Thyroid gland (tissue), 4 donors: ENCODE data around the gene HSPH1.

ENCODE experiments used
- CTCF ChIP-seq, 6 experiments: fragments of 200-600 bp in 3 of 6; fragments of 450-650 bp in 3 of 6; sonication (generic) in 3 of 6; IDR thresholded peaks; one replicate each; pipeline ENCODE4 v1.5.1; 2016 to 2019; ENCODE audit warnings: antibody characterized with exemption in 6 of 6, mild to moderate bottlenecking in 2 of 6, inconsistent platforms in 1 of 6, moderate library complexity in 1 of 6
- POLR2A ChIP-seq, 2 donors: fragments of 450-650 bp; IDR thresholded peaks; one replicate each; pipeline ENCODE4 v1.6.1; 2017; ENCODE audit warnings: antibody characterized with exemption in 2 of 2, mild to moderate bottlenecking in 2 of 2, moderate library complexity in 1 of 2

GRCh38 chr13:31204592-31204991 lies 42.9 kb upstream of the HSPH1 start:
- TF ChIP-seq CTCF (IDR thresholded peaks at IDR 0.05) (no peak), POLR2A (IDR thresholded peaks at IDR 0.05) (no peak)
